K562 (cell line): ENCODE data around the gene ZBTB22. TPM values are rescaled to one million over a fixed set of nuclear protein-coding genes. Genes with fewer than 3 reads are reported as not detected.

Source experiments
- BRF1 ChIP-seq: IDR thresholded peaks from 3 replicates; pipeline ENCODE4 v1.6.1; 2011; ENCODE audit warnings: borderline replicate concordance, mild to moderate bottlenecking; ENCODE audit not compliant: insufficient read length; ENCODE audit errors: extremely low read depth
- CC2D1A ChIP-seq: fragments of 450-650 bp; IDR thresholded peaks from 2 replicates; pipeline ENCODE4 v1.6.1; 2017; ENCODE audit warnings: mild to moderate bottlenecking
- FIP1L1 ChIP-seq: fragments of 200-400 bp; formaldehyde crosslinking; IDR thresholded peaks from 2 replicates; pipeline ENCODE4 v1.6.1; 2018; ENCODE audit warnings: mild to moderate bottlenecking, low read depth, low read length; ENCODE audit not compliant: poor library complexity, severe bottlenecking
- FOXK2 ChIP-seq, 2 experiments: fragments of 450-650 bp; IDR thresholded peaks in 1 of 2; conservative IDR thresholded peaks in 1 of 2; 2 replicates each; pipeline ENCODE4 v1.6.1; 2016; ENCODE audit warnings: low read depth in 2 of 2, mild to moderate bottlenecking in 1 of 2
- FOXP1 ChIP-seq: sonication (generic); formaldehyde crosslinking; IDR thresholded peaks from 2 replicates; pipeline ENCODE4 v1.8.0; 2022; ENCODE audit warnings: mild to moderate bottlenecking, missing genetic modification reagents
- HLTF ChIP-seq: fragments of 450-650 bp; IDR thresholded peaks from 2 replicates; pipeline ENCODE4 v1.6.1; 2016
- KHSRP ChIP-seq: fragments of 450-650 bp; IDR thresholded peaks from 2 replicates; pipeline ENCODE4 v1.6.1; 2017
- MTA2 ChIP-seq: fragments of 450-650 bp; IDR thresholded peaks from 2 replicates; pipeline ENCODE4 v1.6.1; 2016; ENCODE audit warnings: low read depth
- NONO ChIP-seq, 2 experiments: fragments of 200-400 bp in 1 of 2; fragments of 450-650 bp in 1 of 2; formaldehyde crosslinking in 1 of 2; IDR thresholded peaks; 2 replicates each; pipeline ENCODE4 v1.6.1; 2017; ENCODE audit warnings: low read depth in 2 of 2, mild to moderate bottlenecking in 2 of 2, moderate library complexity in 2 of 2, low read length in 1 of 2
- PHB ChIP-seq: fragments of 250-450 bp; sonication (Bioruptor Pico); IDR thresholded peaks from 2 replicates; pipeline ENCODE4 v1.5.0; 2021
- POLR2AphosphoS5 ChIP-seq: IDR thresholded peaks from 2 replicates; pipeline ENCODE4 v1.6.1; 2011; ENCODE audit warnings: mild to moderate bottlenecking, low read depth, low read length, moderate library complexity; ENCODE audit not compliant: control insufficient read depth, insufficient read depth
- SMAD1 ChIP-seq: fragments of 150-350 bp; IDR thresholded peaks from 2 replicates; pipeline ENCODE4 v1.6.1; 2014; ENCODE audit warnings: low read length, low read depth; ENCODE audit not compliant: partially characterized antibody
- SMC3 ChIP-seq: conservative IDR thresholded peaks from 2 replicates; pipeline ENCODE4 v1.6.1; 2011; ENCODE audit warnings: low read depth, low read length, improper control_type of control experiment; ENCODE audit not compliant: insufficient read depth
- ZBTB17 ChIP-seq: fragments of 450-650 bp; formaldehyde crosslinking; IDR thresholded peaks from 2 replicates; pipeline ENCODE4 v1.4.0; 2020; ENCODE audit warnings: mild to moderate bottlenecking
- ZBTB43 ChIP-seq: sonication (generic); formaldehyde crosslinking; IDR thresholded peaks from 2 replicates; pipeline ENCODE4 v1.8.0; 2023; ENCODE audit warnings: mild to moderate bottlenecking, missing genetic modification reagents
- ZNF655 ChIP-seq: fragments of 250-450 bp; sonication (Bioruptor Pico); IDR thresholded peaks from 2 replicates; pipeline ENCODE4 v1.5.0; 2021
- polyA plus RNA-seq, 8 experiments: library from polyadenylated mRNA; depleted of rRNA in 4 of 8; stranded (reverse) in 5 of 8; unstranded in 3 of 8; fragments of >200 nt; fragmentation: Nextera tagmentation in 2 of 8; fragmentation: Illumina TruSeq in 1 of 8; extraction: Ambion mirVana in 2 of 8; extraction: Trizol in 1 of 8; gene quantifications; 2 replicates each; pipeline versions ENCODE4 v1.2.1 to v1.2.3, GENCODE V29; 2011 to 2014; ENCODE audit warnings: inconsistent platforms in 1 of 8, missing spikeins in 1 of 8
- total RNA-seq, 7 experiments: library from RNA; depleted of rRNA in 6 of 7; stranded (reverse); fragments of >200 nt in 6 of 7; fragmentation: Illumina TruSeq in 2 of 7; extraction: Trizol in 2 of 7; gene quantifications; 2 replicates each; pipeline versions ENCODE4 v1.2.1 to v1.2.3, GENCODE V29; 2011 to 2021; ENCODE audit warnings: low replicate concordance in 1 of 7
- TF ChIP-seq, protein P1 (sequence below): IDR thresholded peaks from 3 replicates; pipeline ENCODE4 v1.6.1; 2011; ENCODE audit warnings: borderline replicate concordance, mild to moderate bottlenecking, moderate library complexity; ENCODE audit not compliant: insufficient read length; ENCODE audit errors: extremely low read depth
- TF ChIP-seq, protein P2 (sequence below): conservative IDR thresholded peaks from 2 replicates; pipeline ENCODE4 v1.6.1; 2011; ENCODE audit warnings: low read depth, mild to moderate bottlenecking, low read length; ENCODE audit not compliant: control insufficient read depth

The ZBTB22 gene
- total and polyA plus RNA-seq, 9 of the 15 experiments (the other 6 are each of a cell fraction or from before 2014, with no cell fraction given) = 0.21 to 11.9 (median 7.1) TPM

DNA sequence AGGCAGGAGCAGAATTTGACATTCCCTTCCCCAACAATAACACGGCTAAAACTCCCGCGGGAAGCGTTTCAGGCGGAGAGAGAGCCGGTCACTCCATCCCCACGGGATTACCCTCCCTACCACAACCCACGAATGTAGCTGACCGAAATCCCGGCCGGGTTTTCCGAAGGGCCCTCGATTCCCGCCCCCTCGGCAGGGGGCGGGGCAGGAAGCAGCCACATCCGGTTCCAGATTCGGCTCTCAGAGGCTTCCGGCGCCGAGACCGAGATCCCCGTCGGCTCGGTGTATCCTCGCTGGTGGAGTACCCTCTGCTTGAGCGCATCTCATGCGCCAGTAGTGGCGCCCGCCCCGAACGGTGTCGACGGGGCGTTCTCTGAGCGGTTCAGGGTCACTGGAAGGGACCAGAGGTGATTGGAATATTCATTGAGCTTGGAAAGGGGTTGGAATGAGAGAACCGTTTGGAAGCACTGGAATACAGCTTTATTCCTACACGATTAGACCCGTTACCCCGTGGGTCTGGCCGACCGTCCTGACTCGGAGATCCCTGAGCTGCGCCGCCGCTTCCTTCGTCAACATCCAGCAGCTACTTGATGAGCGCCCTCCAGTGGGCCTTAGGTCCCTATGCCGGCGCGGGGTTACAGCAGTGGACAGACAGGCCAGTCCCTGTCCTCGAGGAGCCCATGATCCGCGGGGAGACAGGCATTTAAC, 18.2 kb downstream of the ZBTB22 start (continued):
- TF ChIP-seq, protein P1, sequence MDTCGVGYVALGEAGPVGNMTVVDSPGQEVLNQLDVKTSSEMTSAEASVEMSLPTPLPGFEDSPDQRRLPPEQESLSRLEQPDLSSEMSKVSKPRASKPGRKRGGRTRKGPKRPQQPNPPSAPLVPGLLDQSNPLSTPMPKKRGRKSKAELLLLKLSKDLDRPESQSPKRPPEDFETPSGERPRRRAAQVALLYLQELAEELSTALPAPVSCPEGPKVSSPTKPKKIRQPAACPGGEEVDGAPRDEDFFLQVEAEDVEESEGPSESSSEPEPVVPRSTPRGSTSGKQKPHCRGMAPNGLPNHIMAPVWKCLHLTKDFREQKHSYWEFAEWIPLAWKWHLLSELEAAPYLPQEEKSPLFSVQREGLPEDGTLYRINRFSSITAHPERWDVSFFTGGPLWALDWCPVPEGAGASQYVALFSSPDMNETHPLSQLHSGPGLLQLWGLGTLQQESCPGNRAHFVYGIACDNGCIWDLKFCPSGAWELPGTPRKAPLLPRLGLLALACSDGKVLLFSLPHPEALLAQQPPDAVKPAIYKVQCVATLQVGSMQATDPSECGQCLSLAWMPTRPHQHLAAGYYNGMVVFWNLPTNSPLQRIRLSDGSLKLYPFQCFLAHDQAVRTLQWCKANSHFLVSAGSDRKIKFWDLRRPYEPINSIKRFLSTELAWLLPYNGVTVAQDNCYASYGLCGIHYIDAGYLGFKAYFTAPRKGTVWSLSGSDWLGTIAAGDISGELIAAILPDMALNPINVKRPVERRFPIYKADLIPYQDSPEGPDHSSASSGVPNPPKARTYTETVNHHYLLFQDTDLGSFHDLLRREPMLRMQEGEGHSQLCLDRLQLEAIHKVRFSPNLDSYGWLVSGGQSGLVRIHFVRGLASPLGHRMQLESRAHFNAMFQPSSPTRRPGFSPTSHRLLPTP = peak; percentile 8
- TF ChIP-seq NONO (IDR thresholded peaks at IDR 0.05; ENCODE audit: low read depth in 2 of 2, low read length in 1 of 2) (peak in 1 of 2 experiments; percentile 18; a peak in 1 of 4 replicates), ZBTB43 (CRISPR knock-in tag) (no peak), PHB (CRISPR knock-in tag) (peak; percentile 84), POLR2AphosphoS5 (peak; percentile 92), BRF1 (no peak), KHSRP (no peak), ZBTB17 (CRISPR knock-in tag) (peak; percentile 71; the same call in 1 of the 2 replicates), FIP1L1 (no peak), FOXP1 (CRISPR knock-in tag) (peak; percentile 90), SMC3 (peak; percentile 70), ZNF655 (CRISPR knock-in tag) (0 out of 2 replicates have a peak, but pooled peaks have one; percentile 54), CC2D1A (peak; percentile 45), SMAD1 (peak; percentile 93), MTA2 (peak; percentile 7), HLTF (peak; percentile 63; the same call in 1 of the 2 replicates), FOXK2 (conservative IDR thresholded peaks at IDR 0.05 in 1 of 2, IDR thresholded peaks at IDR 0.05 in 1 of 2; ENCODE audit: low read depth in 2 of 2) (peak; percentile 91 to 92)
- TF ChIP-seq, protein P2, sequence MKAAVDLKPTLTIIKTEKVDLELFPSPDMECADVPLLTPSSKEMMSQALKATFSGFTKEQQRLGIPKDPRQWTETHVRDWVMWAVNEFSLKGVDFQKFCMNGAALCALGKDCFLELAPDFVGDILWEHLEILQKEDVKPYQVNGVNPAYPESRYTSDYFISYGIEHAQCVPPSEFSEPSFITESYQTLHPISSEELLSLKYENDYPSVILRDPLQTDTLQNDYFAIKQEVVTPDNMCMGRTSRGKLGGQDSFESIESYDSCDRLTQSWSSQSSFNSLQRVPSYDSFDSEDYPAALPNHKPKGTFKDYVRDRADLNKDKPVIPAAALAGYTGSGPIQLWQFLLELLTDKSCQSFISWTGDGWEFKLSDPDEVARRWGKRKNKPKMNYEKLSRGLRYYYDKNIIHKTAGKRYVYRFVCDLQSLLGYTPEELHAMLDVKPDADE = peak; percentile 78; the same call in 1 of the 2 replicates
